CD4-positive, alpha-beta T cell treated with Interleukin-17A for 4 hours (primary cell): Measurements from ENCODE around the gene KLHL29.

Source experiments
- DNase-seq: peaks from one replicate; pipeline ENCODE4 v3.0.0-alpha.2; 2020; ENCODE audit warnings: mixed read lengths

The KLHL29 gene

GRCh38 chr2:23497536-23497935 lies 112.6 kb downstream of the KLHL29 start:
- DNase-seq: no peak

- DNase-seq: no peak
Observed at GRCh38 chr2:23498943-23499342, 114.0 kb downstream of the KLHL29 start.

- no peak for DNase-seq
Observed at GRCh38 chr2:23499439-23499838, 114.5 kb downstream of the KLHL29 start.

GRCh38 chr2:23500836-23501235 lies 115.9 kb downstream of the KLHL29 start:
- DNase-seq: no peak

GRCh38 chr2:23502096-23502495 lies 117.1 kb downstream of the KLHL29 start:
- no peak for DNase-seq

- no peak for DNase-seq
Observed at GRCh38 chr2:23503097-23503496, 118.1 kb downstream of the KLHL29 start.

DNA sequence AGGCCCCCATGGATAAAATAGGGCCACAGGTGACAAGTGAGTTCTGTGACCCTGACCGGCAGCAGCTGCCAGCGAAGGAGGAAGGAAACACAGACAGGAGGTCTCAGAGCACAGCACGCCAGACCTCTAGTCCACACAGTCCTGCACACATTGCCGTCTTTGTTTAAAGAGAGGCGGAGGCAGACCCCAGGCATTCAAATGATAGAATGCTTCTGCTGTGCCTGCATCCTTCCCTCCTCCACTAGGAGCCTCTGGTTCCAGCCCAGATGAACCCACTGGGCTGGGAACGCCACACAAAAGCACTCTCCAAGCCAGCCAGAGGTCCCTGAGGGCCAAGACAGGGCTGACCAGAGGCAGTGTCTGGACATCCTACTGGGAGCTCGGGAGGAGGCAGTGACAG lies 118.7 kb downstream of the KLHL29 start:
- no peak for DNase-seq

DNA sequence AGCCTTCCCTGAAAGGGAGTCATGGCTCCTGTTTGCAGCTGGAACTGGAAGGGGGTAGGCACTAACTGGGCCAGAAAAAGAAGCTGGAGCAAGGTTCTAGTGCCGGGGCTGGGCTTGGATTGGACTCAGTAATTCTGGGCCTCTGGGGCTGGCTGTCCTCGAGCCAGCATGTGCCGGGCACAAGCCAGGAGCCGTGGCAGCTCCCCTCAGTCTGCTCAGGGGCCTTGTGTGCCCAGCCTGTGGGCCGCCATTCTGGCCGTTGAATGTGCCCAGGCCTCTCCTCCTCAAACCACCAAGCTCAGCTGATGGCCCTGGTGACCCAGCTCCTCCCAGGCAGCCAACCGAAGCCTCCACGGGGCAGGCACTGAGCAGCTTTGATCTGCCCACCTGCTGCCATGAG lies 119.6 kb downstream of the KLHL29 start:
- no peak for DNase-seq

DNA sequence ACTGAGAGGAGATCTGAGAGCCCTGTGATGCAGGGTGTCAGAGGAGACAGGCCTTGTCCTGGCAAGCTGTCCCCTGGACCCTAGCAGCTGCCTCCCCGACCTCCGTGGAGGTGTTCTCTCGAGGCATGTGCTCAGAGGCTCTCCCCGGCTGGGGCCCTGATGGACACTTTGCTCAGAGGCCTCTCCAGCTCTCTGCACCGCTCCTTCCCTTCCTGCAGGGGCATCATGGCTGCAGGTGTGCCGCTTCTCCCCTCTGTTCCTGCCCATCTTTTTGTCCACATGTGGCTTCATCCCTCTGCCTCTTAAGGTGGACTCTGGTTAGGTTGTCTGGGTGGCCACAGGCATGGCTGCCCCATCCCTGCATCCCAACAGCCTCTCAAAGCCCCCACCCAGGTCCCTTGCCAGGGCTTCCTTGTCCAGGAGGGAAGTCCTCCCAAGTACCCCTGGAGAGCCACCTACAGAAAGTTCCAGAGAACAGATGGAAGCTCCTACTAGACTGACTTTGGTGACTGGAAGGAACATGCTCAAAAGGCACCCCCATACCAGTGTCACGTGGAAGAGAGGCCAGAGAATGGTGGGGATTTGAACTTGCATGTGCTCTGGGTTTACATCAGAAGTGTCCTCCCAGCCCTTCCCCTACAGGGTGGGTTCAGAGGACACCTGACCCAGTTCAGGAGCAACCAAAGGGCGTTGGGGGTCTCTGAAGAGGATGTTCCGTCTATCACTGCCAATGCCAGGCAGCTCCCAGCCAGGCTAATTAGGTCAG lies 120.4 kb downstream of the KLHL29 start:
- no peak for DNase-seq

GRCh38 chr2:23505984-23506380 lies 121.0 kb downstream of the KLHL29 start:
- DNase-seq: no peak

GRCh38 chr2:23506531-23507266 lies 121.7 kb downstream of the KLHL29 start:
- DNase-seq: no peak

- DNase-seq: no peak
Observed at GRCh38 chr2:23507267-23508065, 122.5 kb downstream of the KLHL29 start.

GRCh38 chr2:23508066-23508390 lies 123.0 kb downstream of the KLHL29 start:
- no peak for DNase-seq

- no peak for DNase-seq
Observed at GRCh38 chr2:23509103-23509502, 124.1 kb downstream of the KLHL29 start.

DNA sequence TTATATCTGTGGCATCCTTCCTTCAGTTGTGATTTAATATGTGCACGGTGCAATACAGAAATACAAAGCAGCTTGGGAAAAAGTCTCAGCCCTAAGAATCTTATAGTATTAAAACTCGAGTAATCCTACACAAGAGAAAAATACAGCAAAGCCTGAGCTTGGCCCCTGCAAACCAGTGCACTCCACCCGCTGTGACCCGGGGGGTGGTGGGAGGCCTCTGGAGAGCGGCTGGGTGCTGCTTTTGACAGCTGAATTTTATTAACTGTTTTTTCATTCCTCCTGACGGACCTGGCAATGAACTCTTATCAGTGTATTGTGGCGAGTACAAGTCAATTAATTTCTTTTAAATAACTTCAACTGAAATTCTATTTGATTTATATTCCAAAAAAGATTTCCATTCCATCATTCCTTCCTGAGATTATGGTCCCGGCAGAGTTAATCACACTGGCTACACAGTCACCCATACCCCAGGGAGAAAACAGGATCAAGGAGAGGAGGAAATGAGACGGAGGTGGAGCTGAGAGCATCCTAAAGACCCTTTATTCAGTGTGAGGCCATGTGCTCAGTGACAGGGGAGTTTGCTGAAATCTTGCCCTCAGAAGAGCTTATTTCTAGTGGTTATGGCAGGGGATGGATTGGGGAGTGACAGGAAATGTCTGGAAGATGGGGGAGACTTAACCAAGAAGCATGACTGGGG lies 124.8 kb downstream of the KLHL29 start:
- DNase-seq: no peak

- DNase-seq: no peak
Observed at GRCh38 chr2:23510471-23510870, 125.5 kb downstream of the KLHL29 start.

- no peak for DNase-seq
Observed at GRCh38 chr2:23512778-23513177, 127.8 kb downstream of the KLHL29 start.

DNA sequence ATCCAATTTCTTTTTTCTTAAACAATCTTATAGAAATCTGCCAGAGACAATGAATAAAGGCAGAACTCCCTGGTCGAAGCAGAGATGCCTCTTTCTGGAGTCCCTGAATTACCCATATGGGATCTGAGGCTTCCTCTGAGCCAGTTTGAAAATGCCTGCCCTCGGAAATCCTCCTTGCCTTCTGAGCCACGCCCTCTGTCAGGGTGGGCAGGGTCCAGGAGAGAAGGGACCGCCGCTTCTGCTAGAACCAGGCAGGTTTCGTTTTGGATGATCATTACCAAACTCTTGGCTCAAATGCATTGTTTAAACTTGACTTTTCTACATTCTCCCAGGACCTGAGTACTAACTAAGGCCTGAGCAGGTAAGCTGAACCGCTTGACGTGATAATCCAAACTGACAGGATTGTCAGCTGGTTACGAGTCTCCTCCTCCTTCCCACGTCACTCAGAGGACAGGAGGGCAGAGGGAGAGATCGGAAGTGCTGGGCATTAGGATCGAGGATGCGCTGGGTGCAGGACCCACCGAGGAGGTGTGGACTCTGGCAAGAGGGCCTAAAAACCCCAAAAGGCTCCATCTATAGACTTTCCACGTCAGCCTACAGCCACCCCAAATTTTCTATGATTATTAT lies 128.4 kb downstream of the KLHL29 start:
- DNase-seq: no peak

- no peak for DNase-seq
Observed at GRCh38 chr2:23513872-23514793, 129.2 kb downstream of the KLHL29 start.

GRCh38 chr2:23516520-23517256 lies 131.7 kb downstream of the KLHL29 start:
- DNase-seq: no peak
